Panc1 (cell line): Measurements from ENCODE around the gene MAPK14. TPM values are rescaled to one million over a fixed set of nuclear protein-coding genes. Genes with fewer than 3 reads are reported as not detected.

Experiments used
- ATAC-seq: fragments of 200-7000 bp; cut with Tn5 transposase; 2 replicates; pipeline ENCODE4 v1.9.1; 2020; ENCODE audit warnings: mild to moderate bottlenecking, moderate library complexity
- BruUV-seq: library from RNA; stranded (reverse); fragments of 400-500 nt; replicated peaks from 2 replicates; lab custom pipeline; 2021; lab: Mats Ljungman, UMichigan
- CTCF ChIA-PET: fragments of 300-600 bp; sonication (Branson Sonifier 250); formaldehyde crosslinking; loops from one replicate; lab custom pipeline; 2022; ENCODE audit warnings: antibody characterized with exemption; lab: Charles Lee
- POLR2A ChIA-PET: fragments of 300-600 bp; sonication (Branson Sonifier 250); formaldehyde crosslinking; loops from one replicate; lab custom pipeline; 2022; ENCODE audit warnings: antibody characterized with exemption; lab: Charles Lee
- DNase-seq: peaks from one replicate; pipeline ENCODE4 v3.0.0-alpha.2; 2010; ENCODE audit warnings: low read depth, low spot score
- H3K27ac ChIP-seq: 2 replicates; pipeline ENCODE4 v1.5.1; 2011; ENCODE audit warnings: mild to moderate bottlenecking, low read length, inconsistent platforms
- H3K27me3 ChIP-seq: fragments of 200-500 bp; sonication (Bioruptor generic); 2 replicates; pipeline ENCODE4 v1.6.0; 2014; ENCODE audit warnings: low read length, inconsistent platforms; ENCODE audit not compliant: control insufficient read depth, insufficient read depth
- H3K36me3 ChIP-seq: fragments of 200-500 bp; sonication (Bioruptor generic); 2 replicates; pipeline ENCODE4 v1.5.1; 2014; ENCODE audit warnings: inconsistent platforms, mild to moderate bottlenecking, low read length, moderate library complexity; ENCODE audit not compliant: control insufficient read depth, insufficient read depth
- H3K4me1 ChIP-seq: 2 replicates; pipeline ENCODE4 v1.5.1; 2011; ENCODE audit warnings: inconsistent platforms, mild to moderate bottlenecking, low read length, moderate library complexity; ENCODE audit not compliant: control insufficient read depth, insufficient read depth
- H3K4me3 ChIP-seq, 2 experiments: 2 replicates each; pipeline ENCODE4 v1.5.1; 2011 to 2012; ENCODE audit warnings: low read depth in 2 of 2, low read length in 2 of 2, mild to moderate bottlenecking in 2 of 2, inconsistent platforms in 1 of 2, moderate library complexity in 1 of 2
- H3K9me3 ChIP-seq: fragments of 200-500 bp; sonication (Bioruptor generic); 2 replicates; pipeline ENCODE4 v1.5.1; 2014; ENCODE audit warnings: low read depth, mild to moderate bottlenecking, inconsistent platforms, low read length, moderate library complexity; ENCODE audit not compliant: control insufficient read depth, insufficient read depth
- CTCF ChIP-seq: fragments of 450-650 bp; IDR thresholded peaks from 2 replicates; pipeline ENCODE4 v1.5.1; 2017; ENCODE audit warnings: mild to moderate bottlenecking
- POLR2AphosphoS5 ChIP-seq: IDR thresholded peaks from 2 replicates; pipeline ENCODE4 v1.6.1; 2012; ENCODE audit warnings: mild to moderate bottlenecking, low read depth, low read length, moderate library complexity
- REST ChIP-seq, 2 experiments: IDR thresholded peaks; 2 replicates each; pipeline ENCODE4 v1.6.1; 2011 to 2012; ENCODE audit warnings: low read depth in 2 of 2, control low read depth in 1 of 2, low read length in 1 of 2, mild to moderate bottlenecking in 1 of 2, moderate library complexity in 1 of 2; ENCODE audit not compliant: insufficient read depth in 1 of 2
- SIN3A ChIP-seq: IDR thresholded peaks from 2 replicates; pipeline ENCODE4 v1.6.1; 2012; ENCODE audit warnings: low read depth, mild to moderate bottlenecking, low read length, moderate library complexity, borderline replicate concordance; ENCODE audit not compliant: insufficient read depth
- TCF7L2 ChIP-seq: IDR thresholded peaks from 2 replicates; pipeline ENCODE4 v1.6.1; 2011; ENCODE audit warnings: mild to moderate bottlenecking, low read depth, low read length, inconsistent platforms
- in situ Hi-C: cut with HindIII; loops from 2 replicates; pipeline ENCODE4 v1.10.0; 2016; ENCODE audit warnings: low sequenced_read_pairs, low pct_unique_long_range_greater_than_20kb
- intact Hi-C: fragments of 100-400 bp; cut with micrococcal nuclease; formaldehyde crosslinking; loops from one replicate; pipeline ENCODE4 v1.10.0; 2022; ENCODE audit not compliant: unreplicated experiment
- total RNA-seq: library from RNA; stranded (reverse); gene quantifications from one replicate; pipeline ENCODE4 v1.2.1, GENCODE V29; 2021; ENCODE audit not compliant: unreplicated experiment

MAPK14 gene
- total RNA-seq, 1 experiment from 2014 or later = 42.3 TPM

- intact Hi-C loops = no loop called here
- ChIA-PET POLR2A (no interaction called here), CTCF (no interaction called here)
- no peaks in the 10 kb centered on the region for H3K36me3 ChIP-seq
- in situ Hi-C loops = no loop called here
- no peaks in the 10 kb centered on the region for H3K27me3 ChIP-seq
- no peak overlapping the region for H3K27ac ChIP-seq
- BruUV-seq = no TSS peak
- no peaks in the 10 kb centered on the region for H3K9me3 ChIP-seq
- peaks cover 5% of the 10 kb centered on the region for H3K4me1 ChIP-seq
- no peak overlapping the region for H3K4me3 ChIP-seq
- DNase-seq (no peak), ATAC-seq (no peak)
- TF ChIP-seq SIN3A (no peak), POLR2AphosphoS5 (no peak), REST (IDR thresholded peaks at IDR 0.05; ENCODE audit: insufficient read depth in 1 of 2, low read depth in 2 of 2, low read length in 1 of 2) (no peak), CTCF (no peak), TCF7L2 (no peak)
Measured at GRCh38 chr6:36135053-36135731, 107.6 kb downstream of the MAPK14 start.

DNA sequence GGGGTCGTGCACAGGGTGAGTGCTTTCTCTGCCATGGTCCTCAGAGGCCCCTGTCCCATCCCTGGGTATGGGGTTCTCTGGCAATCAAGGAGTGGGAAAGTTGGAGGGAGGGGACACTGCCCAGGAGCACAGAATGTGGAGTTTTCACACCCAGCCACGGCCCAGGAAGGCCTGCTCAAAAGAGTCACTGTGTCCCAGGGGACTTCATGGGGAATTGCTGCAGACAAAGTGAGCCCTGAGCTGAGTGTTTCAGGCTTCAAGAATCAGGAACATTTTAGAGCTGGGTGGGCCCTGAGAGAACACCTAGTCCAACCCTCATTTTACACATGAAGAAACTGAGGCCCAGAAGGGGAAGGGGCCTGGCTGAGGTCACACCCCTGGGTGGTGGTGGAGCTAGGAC lies 108.4 kb downstream of the MAPK14 start:
- Histone ChIP-seq H3K27me3 (no peaks in the 10 kb centered on the region), H3K36me3 (no peaks in the 10 kb centered on the region), H3K9me3 (no peaks in the 10 kb centered on the region), H3K4me3 (no peak overlapping the region), H3K27ac (no peak overlapping the region), H3K4me1 (peaks cover 5% of the 10 kb centered on the region)
- TF ChIP-seq POLR2AphosphoS5 = no peak
- TF ChIP-seq REST (IDR thresholded peaks at IDR 0.05; ENCODE audit: insufficient read depth in 1 of 2, low read depth in 2 of 2, low read length in 1 of 2) = no peak
- TF ChIP-seq SIN3A = no peak
- no peak for TF ChIP-seq CTCF
- TF ChIP-seq TCF7L2 = no peak
- ChIA-PET POLR2A (no interaction called here), CTCF (no interaction called here)
- DNase-seq (no peak), ATAC-seq (no peak)
- BruUV-seq = no TSS peak
- intact Hi-C loops (no loop called here), in situ Hi-C loops (no loop called here)
